GM21423 (cell line): ENCODE results near the gene RALB.
"Not testable (repeated sequence)": the region's sequence is repeated elsewhere in the genome, so short reads cannot be mapped to it uniquely, and the experiment has no call there.

Source experiments
- ATAC-seq: cut with Tn5 transposase; IDR thresholded peaks from one replicate; pipeline ENCODE4 v1.9.1; 2021; ENCODE audit warnings: mild to moderate bottlenecking, moderate library complexity; ENCODE audit not compliant: unreplicated experiment

Gene RALB

GRCh38 chr2:120313695-120314615 lies 61.3 kb downstream of the RALB start:
- ATAC-seq = no peak

DNA sequence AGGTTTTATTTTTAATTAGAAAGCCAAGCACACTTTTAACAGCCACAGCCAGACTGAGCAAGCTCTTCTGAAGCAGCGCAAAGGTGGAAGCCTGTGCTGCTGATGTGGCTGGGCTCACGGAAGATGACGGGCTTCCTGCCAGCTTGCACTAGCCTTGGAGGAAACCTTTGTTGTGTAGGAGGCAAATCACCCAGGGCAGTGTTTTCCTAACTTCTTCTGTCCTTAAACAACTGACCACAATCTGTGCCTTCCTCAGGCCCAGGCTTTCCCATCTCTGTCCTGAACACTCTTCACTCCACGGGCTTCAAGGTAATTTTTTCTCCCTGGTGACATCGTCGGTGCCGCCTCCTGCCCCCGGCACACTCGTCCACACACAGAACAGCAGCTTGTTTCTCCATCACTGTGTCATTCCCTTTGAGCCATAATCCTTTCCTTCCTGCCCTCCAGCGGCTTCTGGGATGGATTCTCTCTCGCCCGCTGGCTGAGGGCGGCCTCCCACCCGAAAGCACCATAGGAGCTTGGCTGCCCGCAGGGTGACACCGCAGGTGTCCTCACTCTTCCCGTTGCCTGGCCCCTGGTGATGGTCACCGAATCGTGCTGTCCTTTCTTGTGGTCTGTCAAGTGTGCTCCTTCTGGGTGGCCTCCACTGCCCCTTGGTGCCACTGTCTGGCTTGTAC lies 62.2 kb downstream of the RALB start:
- no peak for ATAC-seq

GRCh38 chr2:120315367-120316033 lies 62.8 kb downstream of the RALB start:
- no peak for ATAC-seq

GRCh38 chr2:120316071-120316470 lies 63.4 kb downstream of the RALB start:
- no peak for ATAC-seq

GRCh38 chr2:120316528-120317179 lies 64.0 kb downstream of the RALB start:
- ATAC-seq = no peak

- ATAC-seq = no peak
Observed at GRCh38 chr2:120317180-120317533, 64.5 kb downstream of the RALB start.

- no peak for ATAC-seq
Observed at GRCh38 chr2:120317916-120318315, 65.3 kb downstream of the RALB start.

- ATAC-seq = no peak
Observed at GRCh38 chr2:120318626-120319025, 66.0 kb downstream of the RALB start.

DNA sequence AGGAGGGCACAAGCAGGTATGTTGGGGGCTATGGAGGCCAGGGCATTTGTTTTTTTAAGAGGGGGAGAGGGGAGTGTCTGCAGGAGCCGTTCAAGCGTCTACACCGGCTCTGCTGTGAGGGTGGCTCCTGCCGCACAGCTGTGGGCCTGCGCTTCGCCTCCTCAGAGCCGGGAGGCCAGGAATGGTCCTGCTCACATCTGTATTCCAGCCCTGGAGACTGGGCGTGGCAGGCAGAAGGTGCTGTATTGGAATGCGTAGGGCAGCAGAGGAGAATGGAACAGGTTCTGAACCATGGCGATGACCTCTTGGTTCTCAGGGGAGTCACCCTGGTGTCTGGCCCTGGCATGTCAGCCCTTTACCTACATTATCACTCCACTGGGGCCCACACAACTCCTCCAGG lies 66.5 kb downstream of the RALB start:
- no peak for ATAC-seq

GRCh38 chr2:120319686-120320317 lies 67.2 kb downstream of the RALB start:
- ATAC-seq = no peak

- ATAC-seq = no peak
Observed at GRCh38 chr2:120320318-120320851, 67.7 kb downstream of the RALB start.

DNA sequence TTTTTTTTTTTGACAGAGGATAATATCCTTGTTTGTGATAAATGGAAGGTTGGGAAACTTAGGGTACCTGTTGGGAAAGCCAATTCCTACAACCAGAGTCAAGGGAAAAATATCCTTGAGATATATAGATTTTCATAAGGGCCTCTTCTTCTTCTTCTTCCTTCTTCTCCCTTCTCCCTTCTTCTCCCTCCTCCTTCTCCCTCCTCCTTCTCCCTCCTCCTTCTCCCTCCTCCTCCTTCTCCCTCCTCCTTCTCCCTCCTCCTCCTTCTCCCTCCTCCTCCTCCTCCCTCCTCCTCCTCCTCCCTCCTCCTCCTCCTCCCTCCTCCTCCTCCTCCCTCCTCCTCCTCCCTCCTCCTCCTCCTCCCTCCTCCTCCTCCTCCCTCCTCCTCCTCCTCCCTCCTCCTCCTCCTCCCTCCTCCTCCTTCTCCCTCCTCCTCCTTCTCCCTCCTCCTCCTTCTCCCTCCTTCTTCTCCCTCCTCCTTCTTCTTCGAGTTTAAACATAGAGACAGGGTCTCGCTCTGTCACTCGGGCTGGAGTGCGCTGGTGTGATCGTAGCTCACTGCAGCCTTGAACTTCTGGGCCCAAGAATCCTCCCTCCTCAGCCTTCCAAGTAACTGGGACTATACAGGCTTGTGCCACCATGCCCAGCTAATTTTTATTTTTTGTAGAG lies 68.4 kb downstream of the RALB start:
- not testable (repeated sequence) for ATAC-seq

DNA sequence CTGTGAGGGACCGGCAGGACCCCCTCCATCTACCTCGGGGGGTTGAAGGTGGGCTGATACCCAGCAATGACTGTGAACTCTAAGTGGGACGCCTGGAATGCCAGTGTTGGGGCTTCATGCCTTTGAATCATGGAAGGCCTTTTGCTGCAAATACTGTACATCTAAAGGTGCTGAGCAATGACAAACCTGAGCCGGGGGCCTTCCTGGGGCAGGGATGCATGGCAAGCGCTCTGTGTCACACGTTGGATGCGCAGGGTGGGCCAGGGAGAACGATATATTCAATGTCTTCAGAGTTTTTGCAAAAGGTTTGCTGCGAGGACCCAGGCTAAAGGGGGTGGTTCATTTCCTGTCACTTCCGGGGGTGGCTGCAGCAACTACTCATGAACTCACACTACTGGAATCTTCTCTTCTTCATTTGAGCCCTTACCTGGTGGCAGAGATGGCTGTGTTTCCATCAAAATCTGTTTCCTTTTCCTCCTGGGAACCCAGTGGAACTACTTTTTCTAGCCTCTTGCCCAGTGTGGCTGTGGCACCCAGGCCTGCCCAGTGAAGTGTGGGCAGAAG lies 69.2 kb downstream of the RALB start:
- no peak for ATAC-seq

DNA sequence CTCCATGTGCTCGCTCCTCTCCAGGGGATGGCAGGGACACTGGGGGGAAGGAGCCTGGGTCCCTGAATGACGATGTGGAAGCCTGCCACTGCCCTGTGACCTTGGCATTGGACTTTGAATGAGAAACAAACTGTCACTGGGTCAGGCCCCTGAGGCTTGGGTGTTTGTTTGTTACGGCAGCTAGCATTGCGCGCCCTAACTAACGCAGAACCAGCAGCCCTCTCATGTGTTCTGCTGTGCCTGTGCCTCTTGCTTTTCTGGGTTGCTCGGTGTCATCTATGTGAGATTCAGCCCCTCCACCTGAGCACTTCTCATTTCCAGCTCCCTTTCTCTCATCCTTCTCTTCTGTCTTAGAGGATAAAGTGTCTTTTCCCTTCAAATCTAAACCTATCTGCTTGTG lies 69.7 kb downstream of the RALB start:
- ATAC-seq = no peak

- ATAC-seq = no peak
Observed at GRCh38 chr2:120323214-120323613, 70.6 kb downstream of the RALB start.

- ATAC-seq = no peak
Observed at GRCh38 chr2:120323807-120324399, 71.3 kb downstream of the RALB start.

DNA sequence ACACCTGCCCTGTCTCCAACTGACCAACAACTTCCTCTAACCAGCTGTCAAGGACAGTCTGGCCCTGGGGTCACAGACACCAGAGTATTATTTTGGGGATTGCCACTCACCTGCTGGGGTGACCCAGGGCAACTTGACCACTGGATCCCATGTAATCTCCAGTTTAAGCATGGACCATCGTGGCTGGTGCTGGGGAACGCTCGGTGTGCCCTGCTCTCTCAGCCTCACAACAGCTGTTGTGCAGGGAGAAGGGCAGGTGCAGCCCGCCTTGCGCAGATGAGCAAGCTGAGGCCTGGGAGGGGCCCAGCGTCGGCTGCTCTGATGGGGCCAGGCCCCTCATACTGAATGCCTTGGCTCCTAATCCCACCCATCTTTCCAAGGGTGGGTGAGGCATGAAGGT lies 72.3 kb downstream of the RALB start:
- ATAC-seq = no peak

- ATAC-seq = no peak
Observed at GRCh38 chr2:120326066-120326465, 73.4 kb downstream of the RALB start.
